CD4-positive, alpha-beta T cell (primary cell): ENCODE data around the gene CDKAL1. TPM values are rescaled to one million over a fixed set of nuclear protein-coding genes. Genes with fewer than 3 reads are reported as not detected.

ENCODE experiments used
- ATAC-seq: fragments of 200-7000 bp; cut with Tn5 transposase; one replicate; pipeline ENCODE4 v1.10.0; 2022; ENCODE audit warnings: mild to moderate bottlenecking; ENCODE audit not compliant: poor library complexity
- CTCF ChIA-PET: fragments of 350-600 bp; sonication (Branson Sonifier 250); formaldehyde crosslinking; loops from one replicate; lab custom pipeline; 2021; ENCODE audit warnings: antibody characterized with exemption, inconsistent platforms; lab: Charles Lee
- POLR2A ChIA-PET: fragments of 350-600 bp; sonication (Branson Sonifier 250); formaldehyde crosslinking; loops from one replicate; lab custom pipeline; 2021; ENCODE audit warnings: antibody characterized with exemption, inconsistent platforms; lab: Charles Lee
- DNase-seq, 14 experiments: peaks; one replicate each; pipeline ENCODE4 v3.0.0-alpha.2; 2013 to 2020; ENCODE audit warnings: mixed read lengths in 2 of 14
- H3K27ac ChIP-seq, 2 donors: one replicate each; pipeline versions ENCODE4 v1.5.1 to v1.7.0; 2013; ENCODE audit warnings: low read length in 2 of 2, low read depth in 1 of 2, mild to moderate bottlenecking in 1 of 2
- H3K27me3 ChIP-seq, 2 experiments: 1 replicate in 1 of 2; 2 replicates in 1 of 2; pipeline versions ENCODE4 v1.6.1 to v1.7.0; 2013; ENCODE audit warnings: low read length in 2 of 2, control low read depth in 1 of 2, mild to moderate bottlenecking in 1 of 2, moderate library complexity in 1 of 2; ENCODE audit not compliant: insufficient read depth in 2 of 2, control insufficient read depth in 1 of 2
- H3K36me3 ChIP-seq: one replicate; pipeline ENCODE4 v1.6.1; 2013; ENCODE audit warnings: low read length, control low read depth; ENCODE audit not compliant: insufficient read depth
- H3K4me1 ChIP-seq: one replicate; pipeline ENCODE4 v1.6.1; 2013; ENCODE audit warnings: low read length, control low read depth; ENCODE audit not compliant: insufficient read depth
- H3K4me3 ChIP-seq: one replicate; pipeline ENCODE4 v1.5.1; 2013; ENCODE audit warnings: mild to moderate bottlenecking, low read length, moderate library complexity
- H3K9me3 ChIP-seq, 2 experiments: 1 replicate in 1 of 2; 2 replicates in 1 of 2; pipeline versions ENCODE4 v1.6.1 to v1.7.0; 2013; ENCODE audit warnings: low read length in 2 of 2, mild to moderate bottlenecking in 2 of 2, control low read depth in 1 of 2, moderate library complexity in 1 of 2; ENCODE audit not compliant: control insufficient read depth in 1 of 2, insufficient read depth in 1 of 2
- H3K27ac Mint-ChIP-seq: one replicate; pipeline ENCODE4 v1.8.0; 2020; ENCODE audit warnings: mixed read lengths
- H3K27me3 Mint-ChIP-seq: one replicate; pipeline ENCODE4 v1.8.0; 2021; ENCODE audit warnings: mixed read lengths
- H3K36me3 Mint-ChIP-seq: one replicate; pipeline ENCODE4 v1.8.0; 2021; ENCODE audit warnings: low read depth, mixed read lengths
- H3K4me1 Mint-ChIP-seq: one replicate; pipeline ENCODE4 v1.8.0; 2021; ENCODE audit warnings: low read depth, mixed read lengths
- H3K4me3 Mint-ChIP-seq: one replicate; pipeline ENCODE4 v1.8.0; 2020; ENCODE audit warnings: mild to moderate bottlenecking, mixed read lengths
- H3K9me3 Mint-ChIP-seq: one replicate; pipeline ENCODE4 v1.8.0; 2020; ENCODE audit warnings: mixed read lengths
- CTCF ChIP-seq: fragments of 200-600 bp; IDR thresholded peaks from one replicate; pipeline ENCODE4 v1.8.0; 2022; ENCODE audit warnings: antibody characterized with exemption, mild to moderate bottlenecking
- intact Hi-C, 2 experiments: fragments of 100-400 bp; cut with DNase I in 1 of 2; cut with micrococcal nuclease in 1 of 2; formaldehyde crosslinking; loops; one replicate each; pipeline versions ENCODE4 v1.15.1 to v1.9.0; 2023 to 2025; cut with DNase I, micrococcal nuclease
- total RNA-seq, 174 experiments: library from RNA in 2 of 174; stranded (reverse) in 2 of 174; gene quantifications; one replicate each; pipeline ENCODE4 v1.2.3 and lab custom pipeline; 2021 to 2026

The CDKAL1 gene
- total RNA-seq, 2 experiments from 2014 or later = 21.3 to 23.9 TPM

- Mint-ChIP-seq H3K36me3 (peaks cover 12% of the 10 kb centered on the region), H3K27me3 (no peaks in the 10 kb centered on the region), H3K27ac (no peak overlapping the region), H3K4me1 (no peaks in the 10 kb centered on the region), H3K4me3 (no peak overlapping the region), H3K9me3 (no peaks in the 10 kb centered on the region)
- ATAC-seq (no peak), DNase-seq (no peak)
- H3K4me3 ChIP-seq = no peak overlapping the region
- intact Hi-C loops = no loop called here
- TF ChIP-seq CTCF = no peak
- H3K4me1 ChIP-seq = no peaks in the 10 kb centered on the region
- no peak overlapping the region for H3K27ac ChIP-seq
- no peaks in the 10 kb centered on the region for H3K27me3 ChIP-seq
- ChIA-PET CTCF (no interaction called here), POLR2A (no interaction called here)
- no peaks in the 10 kb centered on the region for H3K9me3 ChIP-seq
- H3K36me3 ChIP-seq = no peaks in the 10 kb centered on the region
Measured at GRCh38 chr6:21133901-21134300, 599.6 kb downstream of the CDKAL1 start.

- H3K4me3 ChIP-seq = no peak overlapping the region
- Mint-ChIP-seq H3K27me3 (no peaks in the 10 kb centered on the region), H3K4me1 (no peaks in the 10 kb centered on the region), H3K9me3 (no peaks in the 10 kb centered on the region), H3K36me3 (peaks cover 12% of the 10 kb centered on the region), H3K4me3 (no peak overlapping the region), H3K27ac (no peak overlapping the region)
- H3K27ac ChIP-seq = no peak overlapping the region
- DNase-seq = no peak
- intact Hi-C loops = no loop called here
- no peak for TF ChIP-seq CTCF
- no peaks in the 10 kb centered on the region for H3K36me3 ChIP-seq
- CTCF ChIA-PET = no interaction called here
- POLR2A ChIA-PET = no interaction called here
- H3K4me1 ChIP-seq = no peaks in the 10 kb centered on the region
- H3K27me3 ChIP-seq = no peaks in the 10 kb centered on the region
- no peaks in the 10 kb centered on the region for H3K9me3 ChIP-seq
- ATAC-seq = no peak
Measured at GRCh38 chr6:21134356-21134755, 600.1 kb downstream of the CDKAL1 start.

GRCh38 chr6:21135484-21136013 lies 601.3 kb downstream of the CDKAL1 start:
- Mint-ChIP-seq H3K36me3 (peaks cover 23% of the 10 kb centered on the region), H3K4me1 (no peaks in the 10 kb centered on the region), H3K4me3 (no peak overlapping the region), H3K27ac (no peak overlapping the region), H3K9me3 (no peaks in the 10 kb centered on the region), H3K27me3 (no peaks in the 10 kb centered on the region)
- CTCF ChIA-PET = no interaction called here
- Histone ChIP-seq H3K4me1 (no peaks in the 10 kb centered on the region), H3K36me3 (no peaks in the 10 kb centered on the region), H3K27ac (no peak overlapping the region), H3K27me3 (no peaks in the 10 kb centered on the region), H3K9me3 (no peaks in the 10 kb centered on the region), H3K4me3 (no peak overlapping the region)
- no peak for TF ChIP-seq CTCF
- DNase-seq (no peak), ATAC-seq (no peak)
- intact Hi-C loops = no loop called here
- POLR2A ChIA-PET = no interaction called here
